Fibroblast of villous mesenchyme (primary cell): ENCODE measurements around the gene SH3TC2. TPM values are rescaled to one million over a fixed set of nuclear protein-coding genes. Genes with fewer than 3 reads are reported as not detected.

Source experiments
- DNase-seq: peaks from one replicate; pipeline ENCODE4 v3.0.0-alpha.2; 2010; ENCODE audit warnings: low read depth
- H3K4me3 ChIP-seq: 2 replicates; pipeline ENCODE4 v1.5.1; 2011; ENCODE audit warnings: low read depth, mild to moderate bottlenecking, low read length
- CTCF ChIP-seq: IDR thresholded peaks from 2 replicates; pipeline ENCODE4 v1.5.1; 2012; ENCODE audit warnings: low read depth, mild to moderate bottlenecking, low read length; ENCODE audit not compliant: insufficient read depth
- total RNA-seq: library from RNA; depleted of rRNA; stranded (reverse); fragments of >200 nt; gene quantifications from 2 replicates; pipeline ENCODE4 v1.2.3, GENCODE V29; 2012

SH3TC2 gene
- total RNA-seq = 3.9 and 13.4 TPM in 2 replicates

- H3K4me3 ChIP-seq = no peak within 1 kb of the TSS
- DNase-seq = peak; percentile 56
- no peak for TF ChIP-seq CTCF
Measured at GRCh38 chr5:149063017-149063687, at the start of gene SH3TC2. Gene SH3TC2 (minus strand): TSS chr5:149063062. CDS start chr5:149063022, 40 bp downstream.

- TF ChIP-seq CTCF = no peak
- no peak for DNase-seq
- no peak overlapping the region for H3K4me3 ChIP-seq
Measured at GRCh38 chr5:149110406-149110805, 47.5 kb upstream of the SH3TC2 start.

- H3K4me3 ChIP-seq = no peak overlapping the region
- DNase-seq = no peak
- no peak for TF ChIP-seq CTCF
Measured at GRCh38 chr5:149108651-149109280, 45.9 kb upstream of the SH3TC2 start.

GRCh38 chr5:149100331-149100730, 37.5 kb upstream of the SH3TC2 start:
- no peak for TF ChIP-seq CTCF
- H3K4me3 ChIP-seq = no peak overlapping the region
- no peak for DNase-seq

- no peak overlapping the region for H3K4me3 ChIP-seq
- TF ChIP-seq CTCF = no peak
- DNase-seq = no peak
Measured at GRCh38 chr5:149099920-149100319, 37.1 kb upstream of the SH3TC2 start.

DNA sequence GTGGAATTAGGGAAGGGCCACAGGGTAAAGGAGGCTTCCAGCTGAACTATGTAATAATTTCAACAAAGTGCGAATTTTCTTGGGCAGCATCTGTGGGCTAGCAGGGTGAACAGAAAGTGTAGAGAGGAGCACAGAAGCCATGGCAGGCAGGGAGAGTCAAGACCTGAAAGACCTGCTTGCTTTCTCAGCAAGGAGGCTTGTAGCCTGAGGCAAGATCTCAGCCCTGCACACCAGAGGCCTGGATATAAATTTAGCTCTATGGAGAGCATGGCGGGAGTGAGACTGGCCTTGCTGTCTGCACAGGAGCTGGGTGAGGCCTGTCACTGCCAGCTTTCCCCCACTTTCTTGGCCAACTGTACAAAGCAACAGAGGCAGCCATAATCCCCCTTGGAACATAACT, 32.1 kb upstream of the SH3TC2 start:
- no peak overlapping the region for H3K4me3 ChIP-seq
- TF ChIP-seq CTCF = no peak
- DNase-seq = no peak

- no peak for DNase-seq
- H3K4me3 ChIP-seq = no peak overlapping the region
- TF ChIP-seq CTCF = no peak
Measured at GRCh38 chr5:149093625-149094024, 30.8 kb upstream of the SH3TC2 start.
